HG03103 (cell line): ENCODE data around the gene ADCYAP1R1.

Experiments used
- ATAC-seq: cut with Tn5 transposase; IDR thresholded peaks from one replicate; pipeline ENCODE4 v1.9.1; 2021; ENCODE audit warnings: low read depth; ENCODE audit not compliant: unreplicated experiment

Gene ADCYAP1R1

GRCh38 chr7:31036924-31037323 lies 15.2 kb upstream of the ADCYAP1R1 start:
- ATAC-seq, result no peak

GRCh38 chr7:31043051-31043471 lies 9.0 kb upstream of the ADCYAP1R1 start:
- ATAC-seq, result no peak

- ATAC-seq, result no peak
These were observed 7.6 kb upstream of the ADCYAP1R1 start for GRCh38 chr7:31044529-31044928.

- no peak for ATAC-seq
These were observed 5.4 kb upstream of the ADCYAP1R1 start for GRCh38 chr7:31046723-31047122.

- no peak for ATAC-seq
These were observed 4.6 kb upstream of the ADCYAP1R1 start for GRCh38 chr7:31047313-31048146.

- ATAC-seq, result no peak
These were observed 2.9 kb upstream of the ADCYAP1R1 start for GRCh38 chr7:31049005-31049765.

- ATAC-seq, result no peak
These were observed 356 bp downstream of the ADCYAP1R1 start for GRCh38 chr7:31052487-31052840.

- no peak for ATAC-seq
These were observed 913 bp downstream of the ADCYAP1R1 start for GRCh38 chr7:31052841-31053601.

- no peak for ATAC-seq
These were observed 1.9 kb downstream of the ADCYAP1R1 start for GRCh38 chr7:31053986-31054385.

- no peak for ATAC-seq
These were observed 2.6 kb downstream of the ADCYAP1R1 start for GRCh38 chr7:31054608-31055278.

- no peak for ATAC-seq
These were observed 3.4 kb downstream of the ADCYAP1R1 start for GRCh38 chr7:31055471-31055870.

GRCh38 chr7:31056775-31057346 lies 4.8 kb downstream of the ADCYAP1R1 start:
- no peak for ATAC-seq

- ATAC-seq, result no peak
These were observed 6.0 kb downstream of the ADCYAP1R1 start for GRCh38 chr7:31058122-31058521.

- no peak for ATAC-seq
These were observed 6.6 kb downstream of the ADCYAP1R1 start for GRCh38 chr7:31058688-31059087.

- ATAC-seq, result no peak
These were observed 7.4 kb downstream of the ADCYAP1R1 start for GRCh38 chr7:31059551-31059950.

- no peak for ATAC-seq
These were observed 9.1 kb downstream of the ADCYAP1R1 start for GRCh38 chr7:31061185-31061584.

GRCh38 chr7:31062746-31063435 lies 10.8 kb downstream of the ADCYAP1R1 start:
- ATAC-seq, result no peak

- no peak for ATAC-seq
These were observed 13.0 kb downstream of the ADCYAP1R1 start for GRCh38 chr7:31065021-31065593.

GRCh38 chr7:31065840-31066239 lies 13.7 kb downstream of the ADCYAP1R1 start:
- no peak for ATAC-seq
